Measurements from ENCODE around the gene TMEM121B.

GRCh38 chr22:17096071-17096470, 25.1 kb downstream of the TMEM121B start:
- no peak for TF ChIP-seq CTCF (conservative IDR thresholded peaks at IDR 0.05)
- TF ChIP-seq ZFX (IDR thresholded peaks at IDR 0.05): no peak

Measured in C4-2B (cell line).